Measurements from ENCODE around the gene CTR9. TPM values are rescaled to one million over a fixed set of nuclear protein-coding genes. Genes with fewer than 3 reads are reported as not detected.

Gene CTR9
- total RNA-seq, 3 donors from 2014 or later (not counting 1 experiment from before 2014, with no cell fraction given) = 30.6 to 47.3 (median 38.0) TPM

GRCh38 chr11:10731064-10731680 is 19.9 kb upstream of the CTR9 start:
- Mint-ChIP-seq H3K36me3 (no peaks in the 10 kb centered on the region), H3K4me3 (no peak overlapping the region), H3K27me3 (ENCODE audit: low read depth in 2 of 2) (peaks cover 4 to 18% of the 10 kb centered on the region in 2 donors), H3K27ac (no peak overlapping the region), H3K4me1 (peaks cover 5 to 9% of the 10 kb centered on the region in 2 donors), H3K9me3 (no peaks in the 10 kb centered on the region)
- TF ChIP-seq CTCF (IDR thresholded peaks at IDR 0.05) = no peak
- no peaks in the 10 kb centered on the region for H3K9me3 ChIP-seq (ENCODE audit: control insufficient read depth, insufficient read depth, low read length)
- peaks cover 7% of the 10 kb centered on the region for H3K4me1 ChIP-seq (ENCODE audit: control insufficient read depth, insufficient read depth, low read length)
- no peak for ATAC-seq
- H3K27ac ChIP-seq (ENCODE audit: low read length) = no peak overlapping the region
- no peak overlapping the region for H3K4me3 ChIP-seq (ENCODE audit: low read length)
- no peak for DNase-seq
- WGBS (ENCODE audit: insufficient coverage) = 91% methylated on average over 1 of the region's 3 CpGs
- no peaks in the 10 kb centered on the region for H3K27me3 ChIP-seq (ENCODE audit: control insufficient read depth, insufficient read depth, low read length)
- H3K36me3 ChIP-seq (ENCODE audit: control insufficient read depth, insufficient read depth, low read length) = no peaks in the 10 kb centered on the region
- intact Hi-C loops (cut with micrococcal nuclease) = loop anchor here (10.0 kb wide), 1 partner anchor 426 kb away; the partner anchor contains the start of gene ADM

GRCh38 chr11:10735481-10736475 is 15.3 kb upstream of the CTR9 start:
- DNase-seq (peak; percentile 88 to 91), ATAC-seq (peak; percentile 100)
- Mint-ChIP-seq H3K27ac (peak overlapping the region in 1 of 2 donors; percentile 81), H3K36me3 (no peaks in the 10 kb centered on the region), H3K4me3 (peak overlapping the region; percentile 40), H3K4me1 (peaks cover 6 to 12% of the 10 kb centered on the region in 2 donors), H3K9me3 (no peaks in the 10 kb centered on the region), H3K27me3 (ENCODE audit: low read depth in 2 of 2) (peaks cover 10 to 12% of the 10 kb centered on the region in 2 donors)
- Histone ChIP-seq H3K27ac (ENCODE audit: low read length) (no peak overlapping the region), H3K4me3 (ENCODE audit: low read length) (no peak overlapping the region), H3K9me3 (ENCODE audit: control insufficient read depth, insufficient read depth, low read length) (no peaks in the 10 kb centered on the region), H3K4me1 (ENCODE audit: control insufficient read depth, insufficient read depth, low read length) (peaks cover 7% of the 10 kb centered on the region), H3K27me3 (ENCODE audit: control insufficient read depth, insufficient read depth, low read length) (no peaks in the 10 kb centered on the region), H3K36me3 (ENCODE audit: control insufficient read depth, insufficient read depth, low read length) (no peaks in the 10 kb centered on the region)
- peak; percentile 98 for TF ChIP-seq CTCF (IDR thresholded peaks at IDR 0.05)
- intact Hi-C loops (cut with micrococcal nuclease) = loop anchor here (1.0 to 10.0 kb wide), 5 partner anchors 193 to 528 kb away; partner anchors contain the start of genes ADM and RNF141
- 11% methylated on average over 20 of the region's 21 CpGs for WGBS (ENCODE audit: insufficient coverage)

GRCh38 chr11:10742460-10743208 is 8.4 kb upstream of the CTR9 start:
- ATAC-seq = peak; percentile 87 to 98 (median 92)
- intact Hi-C loops (cut with micrococcal nuclease) = loop anchor here (1.0 to 5.0 kb wide), 3 partner anchors 9 to 300 kb away; partner anchors contain the start of genes CTR9 and ZBED5
- WGBS (ENCODE audit: insufficient coverage) = 56% methylated on average over 8 of the region's 9 CpGs
- H3K27ac Mint-ChIP-seq = peak overlapping the region; percentile 76 to 79
- peaks cover 4 to 5% of the 10 kb centered on the region in 2 donors for H3K27me3 Mint-ChIP-seq (ENCODE audit: low read depth in 2 of 2)
- Histone ChIP-seq H3K9me3 (ENCODE audit: control insufficient read depth, insufficient read depth, low read length) (no peaks in the 10 kb centered on the region), H3K27me3 (ENCODE audit: control insufficient read depth, insufficient read depth, low read length) (no peaks in the 10 kb centered on the region), H3K4me3 (ENCODE audit: low read length) (no peak overlapping the region), H3K27ac (ENCODE audit: low read length) (peak overlapping the region; percentile 29), H3K36me3 (ENCODE audit: control insufficient read depth, insufficient read depth, low read length) (no peaks in the 10 kb centered on the region), H3K4me1 (ENCODE audit: control insufficient read depth, insufficient read depth, low read length) (peaks cover 25% of the 10 kb centered on the region)
- H3K4me1 Mint-ChIP-seq = peaks cover 29 to 30% of the 10 kb centered on the region in 2 donors
- H3K4me3 Mint-ChIP-seq = peak overlapping the region; percentile 75
- no peaks in the 10 kb centered on the region for H3K9me3 Mint-ChIP-seq
- TF ChIP-seq CTCF (IDR thresholded peaks at IDR 0.05) = no peak
- H3K36me3 Mint-ChIP-seq = no peaks in the 10 kb centered on the region
- peak in 1 of 2 donors; percentile 73 for DNase-seq
